Stimulated activated CD4-positive, alpha-beta T cell treated with anti-CD3 and anti-CD28 coated beads, Interleukin-12 subunit alpha, Interleukin-12 subunit beta, amount 100 ng/mL, for 48 hours (primary cell): Measurements from ENCODE around the gene TMEM273.

Source experiments
- DNase-seq, 3 donors: peaks; one replicate each; pipeline ENCODE4 v3.0.0-alpha.2; 2020; ENCODE audit warnings: low read depth in 2 of 3, low spot score in 1 of 3

Gene TMEM273

GRCh38 chr10:49164559-49165188 is 23.5 kb downstream of the TMEM273 start:
- DNase-seq: peak in 1 of 3 donors; percentile 44

GRCh38 chr10:49163741-49164140 is 24.4 kb downstream of the TMEM273 start:
- no peak for DNase-seq

- no peak for DNase-seq
Measured at GRCh38 chr10:49162761-49163310, 25.4 kb downstream of the TMEM273 start.

- DNase-seq: no peak
Measured at GRCh38 chr10:49162063-49162462, 26.1 kb downstream of the TMEM273 start.

GRCh38 chr10:49161411-49161997 is 26.7 kb downstream of the TMEM273 start:
- DNase-seq: no peak

- DNase-seq: no peak
Measured at GRCh38 chr10:49160814-49161213, 27.4 kb downstream of the TMEM273 start.

GRCh38 chr10:49160110-49160509 is 28.1 kb downstream of the TMEM273 start:
- DNase-seq: no peak

- no peak for DNase-seq
Measured at GRCh38 chr10:49158915-49159314, 29.3 kb downstream of the TMEM273 start.

- DNase-seq: no peak
Measured at GRCh38 chr10:49158404-49158803, 29.8 kb downstream of the TMEM273 start.

- no peak for DNase-seq
Measured at GRCh38 chr10:49157229-49157628, 31.0 kb downstream of the TMEM273 start.

- DNase-seq: no peak
Measured at GRCh38 chr10:49154641-49155040, 33.5 kb downstream of the TMEM273 start.

GRCh38 chr10:49153971-49154370 is 34.2 kb downstream of the TMEM273 start:
- no peak for DNase-seq

GRCh38 chr10:49153115-49153514 is 35.1 kb downstream of the TMEM273 start:
- no peak for DNase-seq

GRCh38 chr10:49152663-49153062 is 35.5 kb downstream of the TMEM273 start:
- no peak for DNase-seq

- no peak for DNase-seq
Measured at GRCh38 chr10:49152037-49152436, 36.2 kb downstream of the TMEM273 start.

- DNase-seq: no peak
Measured at GRCh38 chr10:49151481-49151880, 36.7 kb downstream of the TMEM273 start.

GRCh38 chr10:49151025-49151445 is 37.2 kb downstream of the TMEM273 start:
- DNase-seq: no peak

- DNase-seq: no peak
Measured at GRCh38 chr10:49150426-49150825, 37.8 kb downstream of the TMEM273 start.

GRCh38 chr10:49149881-49150280 is 38.3 kb downstream of the TMEM273 start:
- DNase-seq: no peak

GRCh38 chr10:49144058-49144720 is 44.0 kb downstream of the TMEM273 start:
- DNase-seq: no peak

- DNase-seq: no peak
Measured at GRCh38 chr10:49143249-49143648, 44.9 kb downstream of the TMEM273 start.
